Activated T-cell treated with anti-CD3 and anti-CD28 coated beads for 4 hours (primary cell): Measurements from ENCODE around the gene S100A14.

Experiments
- DNase-seq: peaks from one replicate; pipeline ENCODE4 v3.0.0-alpha.2; 2020

Gene S100A14

GRCh38 chr1:153636312-153636711, 20.2 kb upstream of the S100A14 start:
- DNase-seq: no peak

GRCh38 chr1:153635872-153636271, 19.7 kb upstream of the S100A14 start:
- no peak for DNase-seq

- DNase-seq: peak; percentile 97
These were observed 17.9 kb upstream of the S100A14 start, which contains the start of gene CHTOP for GRCh38 chr1:153633754-153634665. CHTOP (plus strand) TSS chr1:153634066; CDS start chr1:153636589, 2,523 bp downstream.

GRCh38 chr1:153633161-153633753, 17.1 kb upstream of the S100A14 start:
- DNase-seq: no peak

- DNase-seq: no peak
These were observed 15.2 kb upstream of the S100A14 start for GRCh38 chr1:153631047-153632022.

GRCh38 chr1:153630384-153630783, 14.3 kb upstream of the S100A14 start:
- DNase-seq: no peak

GRCh38 chr1:153629971-153630370, 13.8 kb upstream of the S100A14 start:
- no peak for DNase-seq

GRCh38 chr1:153629343-153629665, 13.2 kb upstream of the S100A14 start:
- no peak for DNase-seq

GRCh38 chr1:153628638-153629342, 12.7 kb upstream of the S100A14 start:
- DNase-seq: no peak

GRCh38 chr1:153627715-153628626, 11.8 kb upstream of the S100A14 start, which contains the start of gene S100A1:
S100A1 (plus strand) TSS chr1:153628434; CDS start chr1:153630522, 2,088 bp downstream.
- DNase-seq: no peak

- no peak for DNase-seq
These were observed 11.0 kb upstream of the S100A14 start, which contains the start of gene S100A13 for GRCh38 chr1:153626904-153627714. S100A13 (minus strand) TSS chr1:153627505; CDS start chr1:153626472, 1,033 bp downstream.

GRCh38 chr1:153626477-153626903, 10.4 kb upstream of the S100A14 start:
- no peak for DNase-seq

- DNase-seq: no peak
These were observed 9.0 kb upstream of the S100A14 start for GRCh38 chr1:153624965-153625611.

GRCh38 chr1:153623101-153623500, 7.0 kb upstream of the S100A14 start:
- DNase-seq: no peak

GRCh38 chr1:153619171-153619570, 3.0 kb upstream of the S100A14 start:
- no peak for DNase-seq

- no peak for DNase-seq
These were observed 1.5 kb upstream of the S100A14 start for GRCh38 chr1:153617663-153618062.

GRCh38 chr1:153616917-153617311, 789 bp upstream of the S100A14 start:
- DNase-seq: no peak

- DNase-seq: no peak
These were observed 719 bp downstream of the S100A14 start for GRCh38 chr1:153615406-153615805.

- no peak for DNase-seq
These were observed 1.2 kb downstream of the S100A14 start for GRCh38 chr1:153614906-153615305.
